OCI-LY1 (cell line): Measurements from ENCODE around the gene KCTD3.

Experiments used
- H2AFZ ChIP-seq: fragments of 200-600 bp; sonication (generic), shearing (Covaris generic); 2 replicates; pipeline ENCODE4 v1.6.0; 2014; ENCODE audit warnings: antibody characterized with exemption, mild to moderate bottlenecking, low read length
- H3F3A ChIP-seq: fragments of 200-600 bp; sonication (generic), shearing (Covaris generic); 2 replicates; pipeline ENCODE4 v1.6.0; 2014; ENCODE audit warnings: mild to moderate bottlenecking, antibody characterized with exemption, low read length, moderate library complexity; ENCODE audit not compliant: insufficient read depth
- H3K27ac ChIP-seq: fragments of 200-600 bp; sonication (generic); 2 replicates; pipeline ENCODE4 v1.5.1; 2014; ENCODE audit warnings: low read length, mixed run types, mild to moderate bottlenecking, low read depth; ENCODE audit not compliant: poor library complexity, severe bottlenecking
- H3K27me3 ChIP-seq: fragments of 200-600 bp; sonication (generic); 2 replicates; pipeline ENCODE4 v1.6.0; 2014; ENCODE audit warnings: antibody characterized with exemption, mild to moderate bottlenecking, low read length, moderate library complexity; ENCODE audit not compliant: insufficient read depth
- H3K36me3 ChIP-seq: fragments of 200-600 bp; sonication (generic); 2 replicates; pipeline ENCODE4 v1.6.1; 2014; ENCODE audit warnings: mild to moderate bottlenecking, antibody characterized with exemption, low read length, moderate library complexity, mixed read lengths; ENCODE audit not compliant: insufficient read depth
- H3K4me1 ChIP-seq: fragments of 200-600 bp; sonication (generic); 2 replicates; pipeline ENCODE4 v1.5.1; 2014; ENCODE audit warnings: mild to moderate bottlenecking, low read length, moderate library complexity; ENCODE audit not compliant: insufficient read depth, severe bottlenecking
- H3K4me2 ChIP-seq: fragments of 200-600 bp; sonication (generic), shearing (Covaris generic); 2 replicates; pipeline ENCODE4 v1.6.1; 2014; ENCODE audit warnings: low read length
- H3K4me3 ChIP-seq: fragments of 200-600 bp; sonication (generic); 2 replicates; pipeline ENCODE4 v1.5.1; 2014; ENCODE audit warnings: low read length, low read depth, mild to moderate bottlenecking, mixed read lengths; ENCODE audit not compliant: poor library complexity, severe bottlenecking
- H3K79me2 ChIP-seq: fragments of 200-600 bp; shearing (Covaris generic); 2 replicates; pipeline ENCODE4 v1.6.1; 2016; ENCODE audit warnings: mixed run types, low read length, mixed read lengths; ENCODE audit not compliant: insufficient read depth
- H3K9ac ChIP-seq: fragments of 200-600 bp; sonication (generic), shearing (Covaris generic); 2 replicates; pipeline ENCODE4 v1.6.1; 2014; ENCODE audit warnings: mild to moderate bottlenecking, low read length, mixed read lengths
- H3K9me2 ChIP-seq: fragments of 200-600 bp; sonication (generic), shearing (Covaris generic); 2 replicates; pipeline ENCODE4 v1.6.1; 2014; ENCODE audit warnings: low read depth, mild to moderate bottlenecking, low read length, mixed read lengths
- H3K9me3 ChIP-seq: fragments of 200-600 bp; shearing (Covaris generic); 2 replicates; pipeline ENCODE4 v1.6.1; 2014; ENCODE audit warnings: low read length, mixed read lengths
- H4K20me1 ChIP-seq: fragments of 200-600 bp; sonication (generic), shearing (Covaris generic); 2 replicates; pipeline ENCODE4 v1.6.0; 2016; ENCODE audit warnings: mild to moderate bottlenecking, low read length; ENCODE audit not compliant: insufficient read depth
- CTCF ChIP-seq: fragments of 200-600 bp; sonication (generic), shearing (Covaris generic); IDR thresholded peaks from 2 replicates; pipeline ENCODE4 v1.5.1; 2017; ENCODE audit warnings: mild to moderate bottlenecking, antibody characterized with exemption, low read length, moderate library complexity, mixed read lengths
- EZH2 ChIP-seq: fragments of 200-600 bp; sonication (generic), shearing (Covaris generic); IDR thresholded peaks from 2 replicates; pipeline ENCODE4 v1.8.0; 2017; ENCODE audit warnings: borderline replicate concordance, mixed run types, mild to moderate bottlenecking, antibody characterized with exemption, low read length, moderate library complexity, mixed read lengths

KCTD3 gene

GRCh38 chr1:215544566-215544965, 22.5 kb upstream of the KCTD3 start:
- H2AFZ ChIP-seq = no peak overlapping the region
- H3K27ac ChIP-seq = no peak overlapping the region
- no peaks in the 10 kb centered on the region for H3K9me2 ChIP-seq
- no peaks in the 10 kb centered on the region for H3F3A ChIP-seq
- H3K27me3 ChIP-seq = no peaks in the 10 kb centered on the region
- no peaks in the 10 kb centered on the region for H3K9me3 ChIP-seq
- H3K4me1 ChIP-seq = no peaks in the 10 kb centered on the region
- H4K20me1 ChIP-seq = no peaks in the 10 kb centered on the region
- TF ChIP-seq CTCF (no peak), EZH2 (no peak)
- no peaks in the 10 kb centered on the region for H3K79me2 ChIP-seq
- no peak overlapping the region for H3K4me2 ChIP-seq
- H3K36me3 ChIP-seq = no peaks in the 10 kb centered on the region
- no peak overlapping the region for H3K9ac ChIP-seq
- no peak overlapping the region for H3K4me3 ChIP-seq

GRCh38 chr1:215545096-215545495, 22.0 kb upstream of the KCTD3 start:
- Histone ChIP-seq H3K79me2 (no peaks in the 10 kb centered on the region), H3K9ac (no peak overlapping the region), H3F3A (no peaks in the 10 kb centered on the region), H4K20me1 (no peaks in the 10 kb centered on the region), H3K36me3 (no peaks in the 10 kb centered on the region), H3K9me2 (no peaks in the 10 kb centered on the region), H3K4me1 (no peaks in the 10 kb centered on the region), H3K4me3 (no peak overlapping the region), H3K27me3 (no peaks in the 10 kb centered on the region), H3K27ac (no peak overlapping the region), H3K4me2 (no peak overlapping the region), H2AFZ (no peak overlapping the region), H3K9me3 (no peaks in the 10 kb centered on the region)
- TF ChIP-seq CTCF (no peak), EZH2 (no peak)

- Histone ChIP-seq H3K4me1 (no peaks in the 10 kb centered on the region), H3K36me3 (no peaks in the 10 kb centered on the region), H3K9me3 (no peaks in the 10 kb centered on the region), H2AFZ (no peak overlapping the region), H3F3A (no peaks in the 10 kb centered on the region), H4K20me1 (no peaks in the 10 kb centered on the region), H3K4me2 (no peak overlapping the region), H3K4me3 (no peak overlapping the region), H3K27ac (no peak overlapping the region), H3K79me2 (no peaks in the 10 kb centered on the region), H3K9ac (no peak overlapping the region), H3K9me2 (no peaks in the 10 kb centered on the region), H3K27me3 (no peaks in the 10 kb centered on the region)
- no peak for TF ChIP-seq EZH2
- no peak for TF ChIP-seq CTCF
Measured at GRCh38 chr1:215547011-215547410, 20.1 kb upstream of the KCTD3 start.
